ENCODE data around the gene DIPK1A.

DNA sequence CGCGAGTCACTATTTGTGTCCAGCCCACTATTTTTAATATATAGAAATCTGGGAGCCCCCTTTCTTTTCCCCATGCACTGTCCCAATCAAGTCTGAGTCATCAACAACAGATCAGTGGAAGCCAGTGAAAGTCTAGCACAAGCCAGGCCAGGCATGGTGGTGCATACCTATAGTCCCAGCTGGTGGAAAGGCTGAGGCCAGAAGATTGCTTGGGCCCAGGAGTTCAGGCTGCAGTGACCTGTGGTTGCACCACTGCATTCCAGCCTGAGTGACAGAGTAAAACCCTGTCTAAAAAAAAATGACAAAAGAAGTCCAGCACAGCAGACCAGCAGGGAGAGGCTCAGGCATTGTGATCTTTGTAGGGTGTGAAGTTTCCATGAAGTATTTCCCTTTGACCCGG, 138.4 kb downstream of the DIPK1A start:
- TF ChIP-seq, protein P1, sequence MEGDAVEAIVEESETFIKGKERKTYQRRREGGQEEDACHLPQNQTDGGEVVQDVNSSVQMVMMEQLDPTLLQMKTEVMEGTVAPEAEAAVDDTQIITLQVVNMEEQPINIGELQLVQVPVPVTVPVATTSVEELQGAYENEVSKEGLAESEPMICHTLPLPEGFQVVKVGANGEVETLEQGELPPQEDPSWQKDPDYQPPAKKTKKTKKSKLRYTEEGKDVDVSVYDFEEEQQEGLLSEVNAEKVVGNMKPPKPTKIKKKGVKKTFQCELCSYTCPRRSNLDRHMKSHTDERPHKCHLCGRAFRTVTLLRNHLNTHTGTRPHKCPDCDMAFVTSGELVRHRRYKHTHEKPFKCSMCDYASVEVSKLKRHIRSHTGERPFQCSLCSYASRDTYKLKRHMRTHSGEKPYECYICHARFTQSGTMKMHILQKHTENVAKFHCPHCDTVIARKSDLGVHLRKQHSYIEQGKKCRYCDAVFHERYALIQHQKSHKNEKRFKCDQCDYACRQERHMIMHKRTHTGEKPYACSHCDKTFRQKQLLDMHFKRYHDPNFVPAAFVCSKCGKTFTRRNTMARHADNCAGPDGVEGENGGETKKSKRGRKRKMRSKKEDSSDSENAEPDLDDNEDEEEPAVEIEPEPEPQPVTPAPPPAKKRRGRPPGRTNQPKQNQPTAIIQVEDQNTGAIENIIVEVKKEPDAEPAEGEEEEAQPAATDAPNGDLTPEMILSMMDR (conservative IDR thresholded peaks at IDR 0.05): no peak; the same call in 1 of the 2 replicates
- no peak for TF ChIP-seq EZH2 (IDR thresholded peaks at IDR 0.05; ENCODE audit: low read depth)

Data from PC-9 (cell line).